Prostate gland (tissue), 2 donors: Measurements from ENCODE around the gene ZDHHC18.

Experiments used
- CTCF ChIP-seq, 4 experiments: fragments of 200-600 bp in 2 of 4; fragments of 450-650 bp in 2 of 4; sonication (generic) in 2 of 4; IDR thresholded peaks; 1 replicate in 3 of 4; 2 replicates in 1 of 4; pipeline ENCODE4 v1.5.1; 2016 to 2019; ENCODE audit warnings: antibody characterized with exemption in 4 of 4, mild to moderate bottlenecking in 2 of 4, moderate library complexity in 2 of 4
- POLR2A ChIP-seq: fragments of 450-650 bp; IDR thresholded peaks from one replicate; pipeline ENCODE4 v1.6.1; 2016; ENCODE audit warnings: antibody characterized with exemption, mild to moderate bottlenecking

DNA sequence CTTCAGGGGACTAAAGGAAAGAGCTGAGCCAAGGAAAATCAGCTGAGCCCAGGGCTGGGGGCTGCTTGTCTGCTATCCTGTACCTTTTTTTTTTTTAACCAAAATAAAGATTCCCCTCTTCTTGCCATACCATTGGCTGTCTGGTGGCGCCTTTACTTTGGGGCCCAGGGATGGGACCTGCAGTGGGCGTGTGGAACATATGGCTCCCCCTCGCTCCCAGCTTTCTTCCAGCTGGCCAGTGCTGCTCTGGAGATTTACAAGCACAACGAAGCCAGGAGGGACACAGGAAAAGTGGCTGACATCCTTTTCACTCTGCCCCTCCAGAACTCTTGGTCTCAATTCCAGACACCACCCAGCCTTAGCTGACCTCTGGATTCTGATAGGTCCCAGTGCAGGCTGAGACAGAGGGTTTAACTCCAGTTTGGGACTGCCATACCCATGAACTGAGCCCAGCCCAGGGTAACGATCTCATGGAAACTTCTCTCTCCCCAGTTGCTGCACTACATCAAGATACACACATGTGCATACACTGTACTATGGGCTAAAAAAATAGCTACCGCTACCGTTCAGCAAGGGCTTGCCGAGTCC lies 31.1 kb downstream of the ZDHHC18 start:
- TF ChIP-seq CTCF (IDR thresholded peaks at IDR 0.05) (no peak), POLR2A (no peak)
